Kidney (tissue), 14 donors: Measurements from ENCODE around the gene DZANK1. TPM values are rescaled to one million over a fixed set of nuclear protein-coding genes. Genes with fewer than 3 reads are reported as not detected.
"Not testable (repeated sequence)": the region's sequence is repeated elsewhere in the genome, so short reads cannot be mapped to it uniquely, and the experiment has no call there.

Experiments
- DNase-seq, 5 donors: peaks; one replicate each; pipeline ENCODE4 v3.0.0-alpha.2; 2013 to 2020
- FAIRE-seq: peaks from 2 replicates; lab custom pipeline; 2012; peaks lifted over from hg19 to GRCh38; lab: Jason Lieb, UNC
- H3K27ac ChIP-seq, 2 donors: one replicate each; pipeline ENCODE4 v1.7.0; 2013; ENCODE audit warnings: low read depth in 2 of 2, low read length in 2 of 2, inconsistent platforms in 1 of 2
- H3K27me3 ChIP-seq: one replicate; pipeline ENCODE4 v1.7.1; 2013; ENCODE audit warnings: low read length, inconsistent platforms; ENCODE audit not compliant: control insufficient read depth, insufficient read depth
- H3K36me3 ChIP-seq, 3 donors: one replicate each; pipeline versions ENCODE4 v1.7.0 to v1.7.1; 2013; ENCODE audit warnings: low read length in 3 of 3, control low read depth in 1 of 3, inconsistent platforms in 1 of 3; ENCODE audit not compliant: insufficient read depth in 3 of 3, control insufficient read depth in 2 of 3
- H3K4me1 ChIP-seq, 3 donors: one replicate each; pipeline versions ENCODE4 v1.7.0 to v1.7.1; 2013; ENCODE audit warnings: low read length in 3 of 3, inconsistent platforms in 1 of 3, low read depth in 1 of 3; ENCODE audit not compliant: control insufficient read depth in 2 of 3, insufficient read depth in 2 of 3
- H3K4me3 ChIP-seq, 3 donors: one replicate each; pipeline versions ENCODE4 v1.7.0 to v1.8.1; 2013; ENCODE audit warnings: low read length in 3 of 3, control low read depth in 1 of 3, inconsistent platforms in 1 of 3
- H3K9ac ChIP-seq, 3 donors: one replicate each; pipeline versions ENCODE4 v1.7.0 to v1.7.1; 2013; ENCODE audit warnings: low read length in 3 of 3, control low read depth in 1 of 3, inconsistent platforms in 1 of 3
- H3K9me3 ChIP-seq, 3 donors: one replicate each; pipeline versions ENCODE4 v1.7.0 to v1.7.1; 2013; ENCODE audit warnings: low read length in 3 of 3, control low read depth in 1 of 3, inconsistent platforms in 1 of 3; ENCODE audit not compliant: control insufficient read depth in 2 of 3, insufficient read depth in 1 of 3
- intact Hi-C: fragments of 100-400 bp; cut with DNase I; formaldehyde crosslinking; loops from one replicate; pipeline ENCODE4 v1.11.1; 2022
- polyA plus RNA-seq: library from polyadenylated mRNA; stranded (reverse); fragments of 350-450 nt; fragmentation: Illumina TruSeq; extraction: RNeasy Lipid Tissue Mini Kit (QIAGEN cat#74804); gene quantifications from one replicate; pipeline ENCODE4 v1.2.3, GENCODE V29; 2014; ENCODE audit warnings: low read depth, low replicate concordance; ENCODE audit not compliant: insufficient read depth
- total RNA-seq: library from RNA; stranded (reverse); fragmentation: NEBNext Ultra II Directional; extraction: Animal tissue kit (Norgen Biotek cat#: 25700); gene quantifications from one replicate; pipeline ENCODE4 v1.2.1, GENCODE V29; 2021
- TF ChIP-seq, protein P1 (sequence below): IDR thresholded peaks from 3 replicates; pipeline ENCODE4 v1.5.1; 2012; ENCODE audit warnings: mild to moderate bottlenecking, moderate library complexity, borderline replicate concordance; ENCODE audit not compliant: insufficient read depth; ENCODE audit errors: extremely low read depth
- donor health status: control.
- donor health status: control.
- donor health status: control.
- donor health status: control.
- donor health status: control.
- donor health status: DM: yes; HTN: yes; CAD: no.
- donor health status: Normal renal cell carcinoma (clear cell type).

DZANK1 gene
- total and polyA plus RNA-seq, 2 donors from 2014 or later = 3.9 to 6.2 TPM

DNA sequence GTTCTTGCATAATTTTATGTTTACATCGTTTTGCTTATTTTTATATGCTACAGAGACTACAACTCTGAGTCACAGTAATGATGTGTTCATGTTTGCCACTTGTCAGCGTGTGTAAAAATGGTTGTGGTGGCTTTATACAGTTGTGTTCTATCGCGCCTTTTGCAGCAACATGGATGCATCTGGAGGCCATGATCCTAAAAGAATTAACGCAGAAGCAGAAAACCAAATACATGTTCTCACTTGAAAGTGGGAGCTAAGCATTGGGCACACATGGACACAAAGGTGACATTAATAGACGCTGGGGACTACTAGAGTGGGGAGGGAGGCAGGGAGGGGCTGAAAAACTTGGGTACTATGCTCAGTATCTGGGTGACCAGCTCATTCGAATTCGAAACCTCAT is 39.9 kb upstream of the DZANK1 start:
- no peak for FAIRE-seq
- intact Hi-C loops = no loop called here
- TF ChIP-seq, protein P1, sequence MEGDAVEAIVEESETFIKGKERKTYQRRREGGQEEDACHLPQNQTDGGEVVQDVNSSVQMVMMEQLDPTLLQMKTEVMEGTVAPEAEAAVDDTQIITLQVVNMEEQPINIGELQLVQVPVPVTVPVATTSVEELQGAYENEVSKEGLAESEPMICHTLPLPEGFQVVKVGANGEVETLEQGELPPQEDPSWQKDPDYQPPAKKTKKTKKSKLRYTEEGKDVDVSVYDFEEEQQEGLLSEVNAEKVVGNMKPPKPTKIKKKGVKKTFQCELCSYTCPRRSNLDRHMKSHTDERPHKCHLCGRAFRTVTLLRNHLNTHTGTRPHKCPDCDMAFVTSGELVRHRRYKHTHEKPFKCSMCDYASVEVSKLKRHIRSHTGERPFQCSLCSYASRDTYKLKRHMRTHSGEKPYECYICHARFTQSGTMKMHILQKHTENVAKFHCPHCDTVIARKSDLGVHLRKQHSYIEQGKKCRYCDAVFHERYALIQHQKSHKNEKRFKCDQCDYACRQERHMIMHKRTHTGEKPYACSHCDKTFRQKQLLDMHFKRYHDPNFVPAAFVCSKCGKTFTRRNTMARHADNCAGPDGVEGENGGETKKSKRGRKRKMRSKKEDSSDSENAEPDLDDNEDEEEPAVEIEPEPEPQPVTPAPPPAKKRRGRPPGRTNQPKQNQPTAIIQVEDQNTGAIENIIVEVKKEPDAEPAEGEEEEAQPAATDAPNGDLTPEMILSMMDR = no peak

DNA sequence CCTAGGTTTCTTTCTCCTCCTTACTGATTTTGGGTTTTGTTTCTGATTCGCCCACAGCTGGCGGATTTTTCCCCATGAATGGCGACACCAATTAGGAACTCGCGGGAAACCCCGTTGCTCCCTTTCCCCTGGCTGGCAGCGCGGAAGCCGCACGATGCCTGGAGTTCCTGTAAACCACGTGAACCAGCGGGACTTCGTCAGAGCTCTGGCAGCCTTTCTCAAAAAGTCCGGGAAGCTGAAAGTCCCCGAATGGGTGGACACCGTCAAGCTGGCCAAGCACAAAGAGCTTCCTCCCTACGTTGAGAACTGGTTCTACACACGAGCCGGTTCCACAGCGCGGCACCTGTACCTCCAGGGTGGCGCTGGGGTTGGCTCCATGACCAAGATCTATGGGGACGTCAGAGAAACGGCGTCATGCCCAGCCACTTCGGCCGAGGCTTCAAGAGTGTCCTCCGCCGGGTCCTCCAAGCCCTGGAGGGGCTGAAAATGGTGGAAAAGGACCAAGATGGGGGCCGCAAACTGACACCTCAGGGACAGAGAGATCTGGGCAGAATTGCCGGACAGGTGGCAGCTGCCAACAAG is 37.7 kb upstream of the DZANK1 start:
- Histone ChIP-seq H3K36me3 (no peaks in the 10 kb centered on the region), H3K4me3 (peak overlapping the region in 1 of 3 donors; percentile 48), H3K9ac (no peak overlapping the region), H3K27ac (no peak overlapping the region), H3K9me3 (no peaks in the 10 kb centered on the region), H3K27me3 (no peaks in the 10 kb centered on the region), H3K4me1 (peaks cover 0 to 7% (median 0%) of the 10 kb centered on the region in 3 donors)
- DNase-seq (peak in 3 of 5 donors; percentile 12 to 78 (median 35)), FAIRE-seq (no peak)
- intact Hi-C loops = no loop called here
- TF ChIP-seq, protein P1 = no peak

More for the DNA sequence above, 39.9 kb upstream of the DZANK1 start:
- no peaks in the 10 kb centered on the region for H3K9me3 ChIP-seq
- H3K36me3 ChIP-seq = peaks cover 0 to 3% (median 0%) of the 10 kb centered on the region in 3 donors
- peaks cover 0 to 7% (median 0%) of the 10 kb centered on the region in 3 donors for H3K4me1 ChIP-seq
- H3K9ac ChIP-seq = peak overlapping the region; percentile 84 to 89 (median 87)
- H3K4me3 ChIP-seq = peak overlapping the region; percentile 92 to 98 (median 98)
- peak in 2 of 5 donors; percentile 15 to 40 for DNase-seq
- H3K27ac ChIP-seq = peak overlapping the region; percentile 98 to 100
- no peaks in the 10 kb centered on the region for H3K27me3 ChIP-seq

DNA sequence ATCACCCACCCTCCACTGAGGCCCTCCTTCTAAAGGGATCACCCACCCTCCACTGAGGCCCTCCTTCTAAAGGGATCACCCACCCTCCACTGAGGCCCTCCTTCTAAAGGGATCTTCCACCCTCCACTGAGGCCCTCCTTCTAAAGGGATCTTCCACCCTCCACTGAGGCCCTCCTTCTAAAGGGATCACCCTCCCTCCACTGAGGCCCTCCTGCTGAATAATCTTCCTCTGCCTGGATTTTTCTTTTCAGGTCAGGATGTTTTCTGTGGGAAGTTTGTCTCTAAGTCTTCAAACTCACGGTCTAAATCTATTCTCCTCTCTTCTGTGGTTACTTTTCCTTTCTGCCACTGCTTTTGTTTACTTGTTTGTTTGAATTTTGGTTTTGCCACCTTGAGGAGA is 34.8 kb upstream of the DZANK1 start:
- H3K27ac ChIP-seq, intact Hi-C loops, H3K4me1 ChIP-seq, DNase-seq, H3K4me3 ChIP-seq, H3K9ac ChIP-seq, H3K36me3 ChIP-seq, H3K9me3 ChIP-seq, FAIRE-seq, H3K27me3 ChIP-seq: not testable (repeated sequence)

DNA sequence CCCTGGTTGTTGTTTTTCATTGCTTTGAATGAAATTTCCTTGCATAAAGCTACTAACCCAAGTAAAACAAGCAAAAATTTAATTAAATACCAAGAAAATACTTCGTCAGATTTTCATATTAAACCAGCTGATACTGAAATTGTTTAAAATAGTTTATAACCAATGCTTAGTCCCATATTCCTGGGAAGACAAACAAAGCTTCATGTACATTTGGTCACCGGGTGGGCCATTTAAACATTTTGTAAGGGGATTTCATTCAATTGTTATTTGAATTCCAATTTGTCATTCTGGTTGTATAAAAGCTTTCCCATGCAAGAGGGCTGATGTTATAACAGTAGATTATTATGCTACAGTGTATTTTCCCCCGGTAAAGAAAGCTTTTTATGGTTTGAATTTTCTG is 30.8 kb upstream of the DZANK1 start:
- no peaks in the 10 kb centered on the region for H3K9me3 ChIP-seq
- intact Hi-C loops = no loop called here
- H3K9ac ChIP-seq = peak overlapping the region in 1 of 3 donors; percentile 52
- H3K27ac ChIP-seq = no peak overlapping the region
- peak overlapping the region in 1 of 3 donors; percentile 73 for H3K4me3 ChIP-seq
- no peaks in the 10 kb centered on the region for H3K27me3 ChIP-seq
- no peak for DNase-seq
- TF ChIP-seq, protein P1 = no peak
- H3K4me1 ChIP-seq = peaks cover 0 to 4% (median 0%) of the 10 kb centered on the region in 3 donors
- no peak for FAIRE-seq
- peaks cover 0 to under 1% (median 0%) of the 10 kb centered on the region in 3 donors for H3K36me3 ChIP-seq
